Measurements from ENCODE around the gene RIN2. TPM values are rescaled to one million over a fixed set of nuclear protein-coding genes. Genes with fewer than 3 reads are reported as not detected.

RIN2 gene
- polyA plus RNA-seq, 1 donor (not counting 4 experiments of a cell fraction or from before 2014, with no cell fraction given) = 40.1 TPM

DNA sequence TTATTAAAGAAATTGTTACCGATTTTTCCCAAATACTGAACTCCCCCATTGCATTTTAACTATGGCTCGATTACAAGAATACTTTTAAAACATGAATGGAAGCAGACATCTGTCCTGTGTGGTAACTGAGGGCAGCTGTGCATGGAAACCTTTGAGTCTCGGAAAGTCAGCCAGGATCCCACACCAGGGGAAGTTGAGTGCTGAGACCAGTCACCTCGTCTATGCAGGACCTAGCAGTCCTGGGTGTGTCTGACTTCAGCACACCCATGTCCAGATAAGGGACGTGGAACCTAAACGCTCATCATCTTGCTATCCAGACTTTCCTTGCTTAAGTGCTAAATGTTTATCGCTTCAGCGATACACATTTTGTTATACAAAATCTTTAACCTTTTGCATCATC is 6.1 kb downstream of the RIN2 start:
- Histone ChIP-seq H3K4me3 (ENCODE audit: control insufficient read depth in 2 of 3, extremely low read depth in 1 of 3, insufficient read depth in 2 of 3, low read depth in 1 of 3, low read length in 3 of 3) (no peak overlapping the region), H3K4me1 (ENCODE audit: control insufficient read depth, extremely low read depth, insufficient read depth, low read length) (no peaks in the 10 kb centered on the region), H3K36me3 (ENCODE audit: control insufficient read depth in 2 of 2, extremely low read depth in 1 of 2, insufficient read depth in 2 of 2, low read length in 2 of 2) (no peaks in the 10 kb centered on the region), H3K9me1 (ENCODE audit: control insufficient read depth, extremely low read depth, insufficient read depth, low read length) (no peaks in the 10 kb centered on the region), H3K79me2 (ENCODE audit: control insufficient read depth, insufficient read depth, low read length) (no peaks in the 10 kb centered on the region), H3K9me3 (ENCODE audit: control insufficient read depth, low read depth, low read length) (no peaks in the 10 kb centered on the region), H4K20me1 (ENCODE audit: control insufficient read depth, extremely low read depth, insufficient read depth, low read length) (no peaks in the 10 kb centered on the region), H3K4me2 (ENCODE audit: control insufficient read depth, extremely low read depth, insufficient read depth, low read depth, low read length) (no peak overlapping the region), H3K9ac (ENCODE audit: control insufficient read depth, extremely low read depth, insufficient read depth, low read length) (no peak overlapping the region), H3K27ac (ENCODE audit: control insufficient read depth, insufficient read depth, low read length) (no peak overlapping the region), H3K27me3 (ENCODE audit: control insufficient read depth, extremely low read depth, insufficient read depth, low read length) (peaks cover 3% of the 10 kb centered on the region), H2AFZ (ENCODE audit: control insufficient read depth, low read length) (no peak overlapping the region)
- TF ChIP-seq EZH2 (IDR thresholded peaks at IDR 0.05; ENCODE audit: low read length) = no peak
- TF ChIP-seq, protein P1, sequence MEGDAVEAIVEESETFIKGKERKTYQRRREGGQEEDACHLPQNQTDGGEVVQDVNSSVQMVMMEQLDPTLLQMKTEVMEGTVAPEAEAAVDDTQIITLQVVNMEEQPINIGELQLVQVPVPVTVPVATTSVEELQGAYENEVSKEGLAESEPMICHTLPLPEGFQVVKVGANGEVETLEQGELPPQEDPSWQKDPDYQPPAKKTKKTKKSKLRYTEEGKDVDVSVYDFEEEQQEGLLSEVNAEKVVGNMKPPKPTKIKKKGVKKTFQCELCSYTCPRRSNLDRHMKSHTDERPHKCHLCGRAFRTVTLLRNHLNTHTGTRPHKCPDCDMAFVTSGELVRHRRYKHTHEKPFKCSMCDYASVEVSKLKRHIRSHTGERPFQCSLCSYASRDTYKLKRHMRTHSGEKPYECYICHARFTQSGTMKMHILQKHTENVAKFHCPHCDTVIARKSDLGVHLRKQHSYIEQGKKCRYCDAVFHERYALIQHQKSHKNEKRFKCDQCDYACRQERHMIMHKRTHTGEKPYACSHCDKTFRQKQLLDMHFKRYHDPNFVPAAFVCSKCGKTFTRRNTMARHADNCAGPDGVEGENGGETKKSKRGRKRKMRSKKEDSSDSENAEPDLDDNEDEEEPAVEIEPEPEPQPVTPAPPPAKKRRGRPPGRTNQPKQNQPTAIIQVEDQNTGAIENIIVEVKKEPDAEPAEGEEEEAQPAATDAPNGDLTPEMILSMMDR (optimal IDR thresholded peaks at IDR 0.05 in 1 of 3, IDR thresholded peaks at IDR 0.05 in 1 of 3, conservative IDR thresholded peaks at IDR 0.05 in 1 of 3; ENCODE audit: extremely low read depth in 1 of 3, insufficient read depth in 2 of 3, low read length in 3 of 3) = no peak
- dilution Hi-C loops (cut with MboI; ENCODE audit: extremely low pct_ligation_motif_present, low sequenced_read_pairs) = no loop called here
- FAIRE-seq (no peak), DNase-seq (ENCODE audit: low read depth, low spot score) (no peak)

DNA sequence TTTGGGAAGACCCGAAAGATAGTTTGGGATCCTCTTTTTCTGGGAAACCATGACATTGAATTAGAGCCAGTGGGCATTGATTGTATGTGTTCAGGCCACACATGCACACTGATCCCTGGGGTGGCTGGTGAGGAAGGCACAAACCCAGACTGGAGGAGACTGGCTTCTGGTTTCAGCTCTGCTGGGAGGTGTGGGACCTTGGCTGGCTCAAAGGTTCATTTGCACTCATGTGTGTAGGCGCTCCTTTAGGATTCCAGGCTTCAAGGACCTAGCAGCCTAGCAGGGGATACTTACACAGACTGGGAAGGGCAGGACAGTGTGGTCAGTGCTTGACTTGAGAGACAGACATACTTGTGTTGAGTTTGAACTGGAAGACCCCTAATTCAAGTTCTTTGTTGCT is 7.2 kb downstream of the RIN2 start:
- H3K79me2 ChIP-seq (ENCODE audit: control insufficient read depth, insufficient read depth, low read length) = no peaks in the 10 kb centered on the region
- FAIRE-seq (no peak), DNase-seq (ENCODE audit: low read depth, low spot score) (no peak)
- no peak overlapping the region for H2AFZ ChIP-seq (ENCODE audit: control insufficient read depth, low read length)
- TF ChIP-seq, protein P1 (optimal IDR thresholded peaks at IDR 0.05 in 1 of 3, IDR thresholded peaks at IDR 0.05 in 1 of 3, conservative IDR thresholded peaks at IDR 0.05 in 1 of 3; ENCODE audit: extremely low read depth in 1 of 3, insufficient read depth in 2 of 3, low read length in 3 of 3) = no peak
- no peak for TF ChIP-seq EZH2 (IDR thresholded peaks at IDR 0.05; ENCODE audit: low read length)
- no peaks in the 10 kb centered on the region for H3K36me3 ChIP-seq (ENCODE audit: control insufficient read depth in 2 of 2, extremely low read depth in 1 of 2, insufficient read depth in 2 of 2, low read length in 2 of 2)
- no peak overlapping the region for H3K9ac ChIP-seq (ENCODE audit: control insufficient read depth, extremely low read depth, insufficient read depth, low read length)
- no peak overlapping the region for H3K4me3 ChIP-seq (ENCODE audit: control insufficient read depth in 2 of 3, extremely low read depth in 1 of 3, insufficient read depth in 2 of 3, low read depth in 1 of 3, low read length in 3 of 3)
- no peaks in the 10 kb centered on the region for H3K9me1 ChIP-seq (ENCODE audit: control insufficient read depth, extremely low read depth, insufficient read depth, low read length)
- H3K4me1 ChIP-seq (ENCODE audit: control insufficient read depth, extremely low read depth, insufficient read depth, low read length) = no peaks in the 10 kb centered on the region
- no peaks in the 10 kb centered on the region for H3K9me3 ChIP-seq (ENCODE audit: control insufficient read depth, low read depth, low read length)
- H4K20me1 ChIP-seq (ENCODE audit: control insufficient read depth, extremely low read depth, insufficient read depth, low read length) = no peaks in the 10 kb centered on the region
- dilution Hi-C loops (cut with MboI; ENCODE audit: extremely low pct_ligation_motif_present, low sequenced_read_pairs) = no loop called here
- no peak overlapping the region for H3K4me2 ChIP-seq (ENCODE audit: control insufficient read depth, extremely low read depth, insufficient read depth, low read depth, low read length)
- H3K27me3 ChIP-seq (ENCODE audit: control insufficient read depth, extremely low read depth, insufficient read depth, low read length) = peaks cover 3% of the 10 kb centered on the region
- no peak overlapping the region for H3K27ac ChIP-seq (ENCODE audit: control insufficient read depth, insufficient read depth, low read length)

All from keratinocyte (primary cell).